GM12864 (cell line): ENCODE results near the gene ZNF582.

Experiments used
- DNase-seq: peaks from one replicate; pipeline ENCODE4 v3.0.0-alpha.2; 2011; ENCODE audit warnings: low read depth
- H3K4me3 ChIP-seq: 2 replicates; pipeline ENCODE4 v1.5.1; 2011; ENCODE audit warnings: mild to moderate bottlenecking, low read depth, low read length, control low read depth
- TF ChIP-seq, protein P1 (sequence below): IDR thresholded peaks from 2 replicates; pipeline ENCODE4 v1.5.1; 2011; ENCODE audit warnings: low read depth, mild to moderate bottlenecking, moderate library complexity, low read length, control low read depth, inconsistent platforms; ENCODE audit errors: missing control alignments

Gene ZNF582

DNA sequence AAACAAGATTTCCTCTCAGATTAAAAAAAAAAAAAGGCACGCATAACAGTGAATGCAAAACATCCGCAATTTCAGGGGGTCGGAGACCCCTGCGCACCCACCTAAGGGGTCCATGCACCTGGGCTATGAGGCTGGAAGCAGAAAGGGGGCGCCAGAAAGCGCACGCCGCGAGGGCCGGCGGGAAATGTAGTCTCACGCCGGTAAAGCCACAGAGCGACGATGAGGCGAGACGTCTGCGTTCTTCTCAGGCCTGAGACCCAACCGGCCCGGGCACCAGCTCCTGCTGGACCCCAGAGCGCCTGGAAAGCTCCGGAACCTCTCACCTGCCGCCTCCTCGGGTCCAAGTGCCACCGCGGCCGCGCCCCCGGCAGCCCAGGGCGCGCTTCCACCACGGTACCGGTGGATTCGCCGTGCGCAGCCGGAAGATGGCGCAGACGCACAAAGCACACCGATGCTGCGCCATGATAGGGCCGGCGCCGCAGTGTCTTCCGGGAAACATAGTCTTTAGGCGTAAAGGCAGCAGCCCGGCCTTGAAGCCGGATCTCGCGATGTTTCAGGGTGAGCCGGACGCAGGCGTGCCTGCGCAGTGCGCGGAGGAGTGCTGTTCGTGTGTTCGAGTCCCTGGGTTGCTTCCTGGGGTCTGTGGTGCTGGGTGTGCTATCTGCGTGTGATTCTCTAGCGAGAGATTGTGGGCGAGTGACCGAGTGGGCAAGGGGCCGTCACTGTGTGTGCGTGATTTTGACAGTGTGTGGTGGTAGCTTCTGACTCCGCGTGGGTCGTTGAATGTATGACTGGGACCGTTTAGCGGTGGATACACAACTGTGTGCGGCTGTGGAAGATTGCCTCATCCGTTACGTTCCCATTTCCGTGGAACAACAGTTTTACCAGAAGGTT, at the start of gene ZNF582:
Gene ZNF582, minus strand, starts transcription at position 416 of the 894 bp plus-strand sequence. CDS start 1,782 bp downstream, outside the sequence.
- TF ChIP-seq, protein P1, sequence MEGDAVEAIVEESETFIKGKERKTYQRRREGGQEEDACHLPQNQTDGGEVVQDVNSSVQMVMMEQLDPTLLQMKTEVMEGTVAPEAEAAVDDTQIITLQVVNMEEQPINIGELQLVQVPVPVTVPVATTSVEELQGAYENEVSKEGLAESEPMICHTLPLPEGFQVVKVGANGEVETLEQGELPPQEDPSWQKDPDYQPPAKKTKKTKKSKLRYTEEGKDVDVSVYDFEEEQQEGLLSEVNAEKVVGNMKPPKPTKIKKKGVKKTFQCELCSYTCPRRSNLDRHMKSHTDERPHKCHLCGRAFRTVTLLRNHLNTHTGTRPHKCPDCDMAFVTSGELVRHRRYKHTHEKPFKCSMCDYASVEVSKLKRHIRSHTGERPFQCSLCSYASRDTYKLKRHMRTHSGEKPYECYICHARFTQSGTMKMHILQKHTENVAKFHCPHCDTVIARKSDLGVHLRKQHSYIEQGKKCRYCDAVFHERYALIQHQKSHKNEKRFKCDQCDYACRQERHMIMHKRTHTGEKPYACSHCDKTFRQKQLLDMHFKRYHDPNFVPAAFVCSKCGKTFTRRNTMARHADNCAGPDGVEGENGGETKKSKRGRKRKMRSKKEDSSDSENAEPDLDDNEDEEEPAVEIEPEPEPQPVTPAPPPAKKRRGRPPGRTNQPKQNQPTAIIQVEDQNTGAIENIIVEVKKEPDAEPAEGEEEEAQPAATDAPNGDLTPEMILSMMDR = peak; percentile 69
- DNase-seq = peak; percentile 76
- peak within 1 kb of the TSS; percentile 69 for H3K4me3 ChIP-seq

DNA sequence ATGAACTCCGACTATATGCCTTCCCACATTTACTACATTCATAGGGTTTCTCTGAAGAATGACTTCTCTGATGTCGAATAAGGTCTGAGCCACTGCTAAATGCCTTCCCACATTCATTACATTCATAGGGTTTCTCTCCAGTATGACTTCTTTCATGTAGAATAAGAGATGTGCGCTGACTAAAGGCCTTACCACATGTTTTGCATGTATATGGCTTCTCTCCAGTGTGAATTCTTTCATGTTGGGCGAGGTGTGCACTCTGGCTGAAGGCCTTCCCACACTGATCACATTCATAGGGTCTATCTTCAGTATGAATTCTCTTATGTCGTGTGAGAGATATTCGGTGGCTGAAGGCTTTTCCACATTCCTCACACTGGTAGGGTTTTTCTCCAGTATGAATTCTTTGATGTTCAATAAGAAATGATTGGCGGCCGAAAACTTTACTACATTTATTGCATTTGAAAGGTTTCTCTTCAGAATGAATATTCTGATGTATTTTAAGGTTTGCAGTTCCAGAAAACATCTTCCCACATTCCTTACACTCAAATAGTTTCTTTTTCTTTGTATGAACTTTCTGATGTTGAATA, 48.0 kb upstream of the ZNF582 start:
- H3K4me3 ChIP-seq = no peak overlapping the region
- TF ChIP-seq, protein P1 = no peak
- no peak for DNase-seq

DNA sequence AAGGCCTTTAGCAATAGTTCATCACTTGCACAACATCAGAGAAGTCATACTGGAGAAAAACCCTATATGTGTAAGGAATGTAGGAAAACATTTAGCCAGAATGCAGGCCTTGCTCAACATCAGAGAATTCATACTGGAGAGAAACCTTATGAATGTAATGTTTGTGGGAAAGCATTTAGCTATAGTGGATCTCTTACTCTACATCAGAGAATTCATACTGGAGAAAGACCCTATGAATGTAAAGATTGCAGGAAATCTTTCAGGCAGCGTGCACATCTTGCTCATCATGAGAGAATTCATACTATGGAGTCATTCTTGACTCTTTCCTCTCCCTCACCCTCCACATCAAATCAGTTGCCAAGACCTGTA, 30.6 kb upstream of the ZNF582 start:
- TF ChIP-seq, protein P1 = no peak
- no peak overlapping the region for H3K4me3 ChIP-seq
- DNase-seq = no peak

DNA sequence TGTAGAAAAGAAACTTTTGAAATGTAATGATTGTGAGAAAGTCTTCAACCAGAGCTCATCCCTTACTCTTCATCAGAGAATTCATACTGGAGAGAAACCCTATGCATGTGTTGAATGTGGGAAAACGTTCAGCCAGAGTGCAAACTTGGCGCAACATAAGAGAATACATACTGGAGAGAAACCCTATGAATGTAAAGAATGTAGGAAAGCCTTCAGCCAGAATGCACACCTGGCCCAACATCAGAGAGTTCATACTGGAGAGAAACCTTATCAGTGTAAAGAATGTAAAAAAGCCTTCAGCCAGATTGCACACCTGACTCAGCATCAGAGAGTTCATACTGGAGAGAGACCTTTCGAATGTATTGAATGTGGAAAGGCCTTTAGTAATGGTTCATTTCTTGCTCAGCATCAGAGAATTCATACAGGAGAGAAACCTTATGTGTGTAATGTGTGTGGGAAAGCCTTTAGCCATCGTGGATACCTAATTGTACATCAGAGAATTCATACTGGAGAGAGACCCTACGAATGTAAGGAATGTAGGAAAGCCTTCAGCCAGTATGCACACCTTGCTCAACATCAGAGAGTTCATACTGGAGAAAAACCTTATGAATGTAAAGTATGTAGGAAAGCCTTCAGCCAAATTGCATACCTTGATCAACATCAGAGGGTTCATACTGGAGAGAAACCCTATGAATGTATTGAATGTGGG, 30.1 kb upstream of the ZNF582 start:
- TF ChIP-seq, protein P1 = no peak
- H3K4me3 ChIP-seq = no peak overlapping the region
- no peak for DNase-seq

DNA sequence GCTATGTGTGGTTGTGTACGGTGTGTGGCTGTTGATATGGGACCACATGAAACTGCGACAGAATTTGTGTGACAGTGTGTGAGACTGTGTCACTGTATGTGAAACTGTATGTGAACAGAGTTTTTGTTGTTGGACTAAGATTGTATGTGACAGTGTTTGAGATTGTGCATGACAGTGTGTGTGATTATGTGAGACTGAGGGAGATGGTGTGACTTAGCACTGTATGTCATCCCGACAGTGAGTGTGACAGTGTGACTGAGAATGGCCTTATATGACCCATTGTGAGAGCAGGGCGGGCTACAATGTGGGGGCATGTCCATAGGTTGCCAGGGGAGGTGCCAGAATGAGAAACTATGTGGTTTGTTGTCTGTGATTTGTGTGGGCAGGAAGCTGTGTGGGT, 11.7 kb upstream of the ZNF582 start:
- peak overlapping the region; percentile 68; the same call in 1 of the 2 replicates for H3K4me3 ChIP-seq
- TF ChIP-seq, protein P1 = no peak
- DNase-seq = no peak

DNA sequence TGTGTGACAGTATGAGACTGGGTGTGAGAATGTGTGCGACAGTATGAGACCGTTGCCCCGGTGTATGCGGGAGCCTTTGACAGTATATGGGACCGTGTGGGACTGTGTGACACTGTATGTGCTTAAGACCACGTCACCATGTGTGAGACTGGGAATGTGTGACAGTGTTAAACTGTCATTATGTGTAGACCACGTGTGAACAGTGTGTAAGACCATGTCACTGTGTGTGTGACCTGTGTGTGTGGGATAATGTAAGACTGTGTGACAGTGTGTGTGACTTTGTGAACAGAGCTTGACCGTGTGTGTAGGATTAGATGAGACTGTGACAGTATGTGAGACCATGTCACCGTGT, 11.3 kb upstream of the ZNF582 start:
- H3K4me3 ChIP-seq = peak overlapping the region; percentile 68
- TF ChIP-seq, protein P1 = no peak
- DNase-seq = peak; percentile 7
